Loucy (cell line): ENCODE data around the gene CTU2.

ENCODE experiments used
- EZH2phosphoT487 ChIP-seq: fragments of 200-600 bp; IDR thresholded peaks from 2 replicates; pipeline ENCODE4 v1.6.1; 2018; ENCODE audit warnings: antibody characterized with exemption, mild to moderate bottlenecking, moderate library complexity, borderline replicate concordance
- TF ChIP-seq, protein P1 (sequence below): fragments of 200-600 bp; sonication (generic); conservative IDR thresholded peaks from 2 replicates; pipeline ENCODE4 v1.5.1; 2014; ENCODE audit warnings: mild to moderate bottlenecking, antibody characterized with exemption, low read length

DNA sequence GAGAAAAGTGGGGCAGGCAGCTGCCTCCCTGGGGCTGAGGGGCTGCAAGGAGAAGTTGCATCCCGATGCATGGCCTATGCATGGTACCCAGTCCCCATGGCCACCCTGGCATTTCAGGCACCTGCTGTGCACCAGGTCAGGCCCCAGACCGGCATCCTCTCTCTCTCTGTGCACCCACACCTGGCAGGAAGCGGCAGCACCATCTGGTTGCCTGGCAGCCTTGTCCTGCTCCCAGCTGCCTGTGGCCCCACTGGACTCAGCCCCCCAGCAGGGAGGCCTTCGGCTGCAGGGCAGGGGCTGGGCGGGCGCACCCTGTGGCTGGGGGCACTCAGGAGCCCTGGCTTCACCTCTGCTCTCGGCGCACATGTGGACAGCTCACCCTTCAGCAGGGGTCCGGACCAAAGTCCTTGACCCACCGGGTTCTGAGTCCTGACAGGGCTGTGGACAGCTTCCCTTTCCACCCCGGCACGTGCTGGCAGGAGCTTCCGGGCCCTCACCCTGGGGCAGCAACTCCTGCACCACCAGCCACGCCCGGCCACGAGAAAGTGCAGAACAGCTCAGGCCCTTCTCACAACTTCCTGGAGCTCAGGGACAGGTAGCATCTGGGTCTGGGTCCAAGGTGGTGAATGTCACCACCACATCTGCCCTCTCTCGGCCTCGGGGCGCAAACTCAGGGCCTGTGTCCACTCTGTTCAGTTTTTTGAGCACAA is 36.7 kb downstream of the CTU2 start:
- TF ChIP-seq, protein P1, sequence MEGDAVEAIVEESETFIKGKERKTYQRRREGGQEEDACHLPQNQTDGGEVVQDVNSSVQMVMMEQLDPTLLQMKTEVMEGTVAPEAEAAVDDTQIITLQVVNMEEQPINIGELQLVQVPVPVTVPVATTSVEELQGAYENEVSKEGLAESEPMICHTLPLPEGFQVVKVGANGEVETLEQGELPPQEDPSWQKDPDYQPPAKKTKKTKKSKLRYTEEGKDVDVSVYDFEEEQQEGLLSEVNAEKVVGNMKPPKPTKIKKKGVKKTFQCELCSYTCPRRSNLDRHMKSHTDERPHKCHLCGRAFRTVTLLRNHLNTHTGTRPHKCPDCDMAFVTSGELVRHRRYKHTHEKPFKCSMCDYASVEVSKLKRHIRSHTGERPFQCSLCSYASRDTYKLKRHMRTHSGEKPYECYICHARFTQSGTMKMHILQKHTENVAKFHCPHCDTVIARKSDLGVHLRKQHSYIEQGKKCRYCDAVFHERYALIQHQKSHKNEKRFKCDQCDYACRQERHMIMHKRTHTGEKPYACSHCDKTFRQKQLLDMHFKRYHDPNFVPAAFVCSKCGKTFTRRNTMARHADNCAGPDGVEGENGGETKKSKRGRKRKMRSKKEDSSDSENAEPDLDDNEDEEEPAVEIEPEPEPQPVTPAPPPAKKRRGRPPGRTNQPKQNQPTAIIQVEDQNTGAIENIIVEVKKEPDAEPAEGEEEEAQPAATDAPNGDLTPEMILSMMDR: no peak
- TF ChIP-seq EZH2phosphoT487: no peak
